Astrocyte (in vitro differentiated cells and primary cell): ENCODE results near the gene DPH2. TPM values are rescaled to one million over a fixed set of nuclear protein-coding genes. Genes with fewer than 3 reads are reported as not detected.

Experiments
- DNase-seq: peaks from one replicate; pipeline ENCODE4 v3.0.0-alpha.2; 2010; ENCODE audit warnings: low read depth
- FAIRE-seq: peaks from 2 replicates; lab custom pipeline; 2011; peaks lifted over from hg19 to GRCh38; lab: Jason Lieb, UNC
- H2AFZ ChIP-seq: 2 replicates; pipeline ENCODE4 v1.6.0; 2012; ENCODE audit warnings: low read depth, low read length, inconsistent platforms
- H3K27ac ChIP-seq: 2 replicates; pipeline ENCODE4 v1.5.1; 2011; ENCODE audit warnings: low read depth, low read length, inconsistent platforms
- H3K27me3 ChIP-seq: 2 replicates; pipeline ENCODE4 v1.6.0; 2011; ENCODE audit warnings: low read length, inconsistent platforms; ENCODE audit not compliant: insufficient read depth
- H3K36me3 ChIP-seq: 2 replicates; pipeline ENCODE4 v1.5.1; 2011; ENCODE audit warnings: low read length, inconsistent platforms; ENCODE audit not compliant: insufficient read depth
- H3K4me1 ChIP-seq: 2 replicates; pipeline ENCODE4 v1.5.1; 2011; ENCODE audit warnings: low read length, inconsistent platforms; ENCODE audit not compliant: insufficient read depth
- H3K4me2 ChIP-seq: 2 replicates; pipeline ENCODE4 v1.6.0; 2012; ENCODE audit warnings: low read length, inconsistent platforms
- H3K4me3 ChIP-seq: 2 replicates; pipeline ENCODE4 v1.5.1; 2011; ENCODE audit warnings: low read depth, mild to moderate bottlenecking, low read length, inconsistent platforms; ENCODE audit not compliant: insufficient read depth
- H3K79me2 ChIP-seq: 2 replicates; pipeline ENCODE4 v1.6.0; 2012; ENCODE audit warnings: mild to moderate bottlenecking, low read length, inconsistent platforms; ENCODE audit not compliant: insufficient read depth
- H3K9ac ChIP-seq: 2 replicates; pipeline ENCODE4 v1.6.0; 2012; ENCODE audit warnings: mild to moderate bottlenecking, low read length, inconsistent platforms
- H3K9me3 ChIP-seq: 2 replicates; pipeline ENCODE4 v1.5.1; 2012; ENCODE audit warnings: low read depth, mild to moderate bottlenecking, low read length, inconsistent platforms; ENCODE audit not compliant: insufficient read depth
- H4K20me1 ChIP-seq: 2 replicates; pipeline ENCODE4 v1.6.0; 2012; ENCODE audit warnings: low read length, inconsistent platforms; ENCODE audit not compliant: insufficient read depth
- H3K27ac Mint-ChIP-seq: one replicate; pipeline ENCODE4 v1.8.0; 2021; ENCODE audit warnings: mild to moderate bottlenecking, mixed read lengths; ENCODE audit not compliant: unreplicated experiment
- H3K27me3 Mint-ChIP-seq: one replicate; pipeline ENCODE4 v1.8.0; 2021; ENCODE audit warnings: low read depth, mixed read lengths; ENCODE audit not compliant: unreplicated experiment
- H3K36me3 Mint-ChIP-seq: one replicate; pipeline ENCODE4 v1.8.0; 2021; ENCODE audit warnings: low read depth, mixed read lengths; ENCODE audit not compliant: unreplicated experiment
- H3K4me1 Mint-ChIP-seq: one replicate; pipeline ENCODE4 v1.8.0; 2021; ENCODE audit warnings: low read depth, mixed read lengths; ENCODE audit not compliant: unreplicated experiment
- H3K4me3 Mint-ChIP-seq: one replicate; pipeline ENCODE4 v1.8.0; 2021; ENCODE audit warnings: mild to moderate bottlenecking, moderate library complexity, mixed read lengths; ENCODE audit not compliant: unreplicated experiment
- H3K9me3 Mint-ChIP-seq: one replicate; pipeline ENCODE4 v1.8.0; 2021; ENCODE audit warnings: mild to moderate bottlenecking, mixed read lengths; ENCODE audit not compliant: unreplicated experiment
- EZH2 ChIP-seq: IDR thresholded peaks from 2 replicates; pipeline ENCODE4 v1.6.1; 2012; ENCODE audit warnings: mild to moderate bottlenecking, low read length, inconsistent platforms; ENCODE audit not compliant: insufficient read depth
- total RNA-seq: library from RNA; stranded (reverse); gene quantifications from 2 replicates; pipeline ENCODE4 v1.2.1, GENCODE V29; 2021
- TF ChIP-seq, protein P1 (sequence below): IDR thresholded peaks from 2 replicates; pipeline ENCODE4 v1.5.1; 2011; ENCODE audit warnings: low read depth, mild to moderate bottlenecking, inconsistent platforms, low read length, moderate library complexity; ENCODE audit not compliant: insufficient read depth

The DPH2 gene
- total RNA-seq, 1 donor from 2014 or later, result 31.6 TPM

DNA sequence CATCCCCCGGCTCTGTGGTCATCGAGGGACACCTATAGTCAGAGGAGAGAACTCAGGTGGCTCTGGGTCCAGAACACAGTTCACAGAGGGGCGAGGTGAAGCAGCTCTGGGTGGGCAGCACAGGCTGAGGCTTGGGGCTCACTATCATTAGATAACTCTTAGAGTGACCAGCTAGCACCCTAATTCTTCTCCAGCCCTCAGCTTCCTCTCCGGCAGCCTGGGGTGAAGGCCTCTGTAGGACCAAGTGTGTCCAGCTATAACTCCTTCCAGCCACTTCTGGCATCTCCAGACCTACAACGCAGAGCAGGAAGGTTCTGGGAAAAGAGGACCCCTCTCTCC, 34.9 kb upstream of the DPH2 start:
- H3K4me3 ChIP-seq, result no peak overlapping the region
- peaks cover 16% of the 10 kb centered on the region for H4K20me1 ChIP-seq
- H3K79me2 ChIP-seq, result no peaks in the 10 kb centered on the region
- no peak overlapping the region for H3K9ac ChIP-seq
- DNase-seq, result no peak
- no peaks in the 10 kb centered on the region for H3K9me3 ChIP-seq
- peaks cover 23% of the 10 kb centered on the region for H3K4me1 ChIP-seq
- Mint-ChIP-seq H3K4me1 (peaks cover 13% of the 10 kb centered on the region), H3K9me3 (no peaks in the 10 kb centered on the region), H3K27ac (no peak overlapping the region), H3K27me3 (peaks cover 18% of the 10 kb centered on the region), H3K36me3 (peaks cover 9% of the 10 kb centered on the region), H3K4me3 (peak overlapping the region; percentile 40)
- H3K27me3 ChIP-seq, result peaks cover 2% of the 10 kb centered on the region
- no peak overlapping the region for H3K27ac ChIP-seq
- TF ChIP-seq EZH2, result no peak
- TF ChIP-seq, protein P1, sequence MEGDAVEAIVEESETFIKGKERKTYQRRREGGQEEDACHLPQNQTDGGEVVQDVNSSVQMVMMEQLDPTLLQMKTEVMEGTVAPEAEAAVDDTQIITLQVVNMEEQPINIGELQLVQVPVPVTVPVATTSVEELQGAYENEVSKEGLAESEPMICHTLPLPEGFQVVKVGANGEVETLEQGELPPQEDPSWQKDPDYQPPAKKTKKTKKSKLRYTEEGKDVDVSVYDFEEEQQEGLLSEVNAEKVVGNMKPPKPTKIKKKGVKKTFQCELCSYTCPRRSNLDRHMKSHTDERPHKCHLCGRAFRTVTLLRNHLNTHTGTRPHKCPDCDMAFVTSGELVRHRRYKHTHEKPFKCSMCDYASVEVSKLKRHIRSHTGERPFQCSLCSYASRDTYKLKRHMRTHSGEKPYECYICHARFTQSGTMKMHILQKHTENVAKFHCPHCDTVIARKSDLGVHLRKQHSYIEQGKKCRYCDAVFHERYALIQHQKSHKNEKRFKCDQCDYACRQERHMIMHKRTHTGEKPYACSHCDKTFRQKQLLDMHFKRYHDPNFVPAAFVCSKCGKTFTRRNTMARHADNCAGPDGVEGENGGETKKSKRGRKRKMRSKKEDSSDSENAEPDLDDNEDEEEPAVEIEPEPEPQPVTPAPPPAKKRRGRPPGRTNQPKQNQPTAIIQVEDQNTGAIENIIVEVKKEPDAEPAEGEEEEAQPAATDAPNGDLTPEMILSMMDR, result no peak
- no peak overlapping the region for H3K4me2 ChIP-seq
- no peaks in the 10 kb centered on the region for H3K36me3 ChIP-seq
- no peak overlapping the region for H2AFZ ChIP-seq
- FAIRE-seq, result no peak

DNA sequence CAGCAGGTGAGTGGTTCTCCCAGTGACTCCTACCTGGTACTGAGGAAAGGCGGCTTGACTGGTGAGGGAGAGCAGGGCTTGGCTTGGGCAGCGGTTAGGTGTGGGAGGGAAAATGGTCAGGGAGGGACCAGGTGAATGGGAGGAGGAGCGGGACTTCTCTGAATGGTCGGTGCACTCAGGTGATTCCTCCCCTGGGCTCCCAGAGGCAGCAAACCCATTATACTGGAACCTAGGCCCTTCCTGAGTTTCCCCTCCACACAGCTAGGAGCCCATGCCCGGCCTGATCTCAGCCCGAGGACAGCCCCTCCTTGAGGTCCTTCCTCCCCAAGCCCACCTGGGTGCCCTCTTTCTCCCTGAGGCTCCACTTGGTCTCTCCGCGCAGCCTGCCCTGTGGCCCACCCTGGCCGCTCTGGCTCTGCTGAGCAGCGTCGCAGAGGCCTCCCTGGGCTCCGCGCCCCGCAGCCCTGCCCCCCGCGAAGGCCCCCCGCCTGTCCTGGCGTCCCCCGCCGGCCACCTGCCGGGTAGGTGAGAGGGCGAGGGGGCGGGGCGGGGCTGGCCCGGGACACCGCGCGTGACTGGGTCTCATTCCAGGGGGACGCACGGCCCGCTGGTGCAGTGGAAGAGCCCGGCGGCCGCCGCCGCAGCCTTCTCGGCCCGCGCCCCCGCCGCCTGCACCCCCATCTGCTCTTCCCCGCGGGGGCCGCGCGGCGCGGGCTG, 33.9 kb upstream of the DPH2 start:
- no peak overlapping the region for H2AFZ ChIP-seq
- Mint-ChIP-seq H3K27me3 (peaks cover 19% of the 10 kb centered on the region), H3K4me3 (peak overlapping the region; percentile 34), H3K4me1 (peaks cover 12% of the 10 kb centered on the region), H3K27ac (no peak overlapping the region), H3K9me3 (no peaks in the 10 kb centered on the region), H3K36me3 (peaks cover 9% of the 10 kb centered on the region)
- no peak overlapping the region for H3K9ac ChIP-seq
- no peaks in the 10 kb centered on the region for H3K36me3 ChIP-seq
- no peaks in the 10 kb centered on the region for H3K79me2 ChIP-seq
- H3K4me1 ChIP-seq, result peaks cover 20% of the 10 kb centered on the region
- peak overlapping the region; percentile 82 for H3K4me2 ChIP-seq
- no peak for TF ChIP-seq EZH2
- TF ChIP-seq, protein P1, result no peak
- FAIRE-seq, result no peak
- DNase-seq, result no peak
- H4K20me1 ChIP-seq, result peaks cover 16% of the 10 kb centered on the region
- peaks cover 2% of the 10 kb centered on the region for H3K27me3 ChIP-seq
- no peaks in the 10 kb centered on the region for H3K9me3 ChIP-seq
- H3K4me3 ChIP-seq, result no peak overlapping the region
- no peak overlapping the region for H3K27ac ChIP-seq

DNA sequence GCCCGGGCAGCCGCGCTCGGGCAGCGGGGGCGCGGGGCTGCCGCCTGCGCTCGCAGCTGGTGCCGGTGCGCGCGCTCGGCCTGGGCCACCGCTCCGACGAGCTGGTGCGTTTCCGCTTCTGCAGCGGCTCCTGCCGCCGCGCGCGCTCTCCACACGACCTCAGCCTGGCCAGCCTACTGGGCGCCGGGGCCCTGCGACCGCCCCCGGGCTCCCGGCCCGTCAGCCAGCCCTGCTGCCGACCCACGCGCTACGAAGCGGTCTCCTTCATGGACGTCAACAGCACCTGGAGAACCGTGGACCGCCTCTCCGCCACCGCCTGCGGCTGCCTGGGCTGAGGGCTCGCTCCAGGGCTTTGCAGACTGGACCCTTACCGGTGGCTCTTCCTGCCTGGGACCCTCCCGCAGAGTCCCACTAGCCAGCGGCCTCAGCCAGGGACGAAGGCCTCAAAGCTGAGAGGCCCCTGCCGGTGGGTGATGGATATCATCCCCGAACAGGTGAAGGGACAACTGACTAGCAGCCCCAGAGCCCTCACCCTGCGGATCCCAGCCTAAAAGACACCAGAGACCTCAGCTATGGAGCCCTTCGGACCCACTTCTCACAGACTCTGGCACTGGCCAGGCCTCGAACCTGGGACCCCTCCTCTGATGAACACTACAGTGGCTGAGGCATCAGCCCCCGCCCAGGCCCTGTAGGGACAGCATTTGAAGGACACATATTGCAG, 33.2 kb upstream of the DPH2 start:
- Mint-ChIP-seq H3K4me1 (peaks cover 12% of the 10 kb centered on the region), H3K27ac (no peak overlapping the region), H3K27me3 (peaks cover 16% of the 10 kb centered on the region), H3K4me3 (peak overlapping the region; percentile 50), H3K36me3 (peaks cover 9% of the 10 kb centered on the region), H3K9me3 (no peaks in the 10 kb centered on the region)
- Histone ChIP-seq H3K36me3 (no peaks in the 10 kb centered on the region), H3K9me3 (no peaks in the 10 kb centered on the region), H2AFZ (peak overlapping the region; percentile 31), H3K4me2 (peak overlapping the region; percentile 82), H3K79me2 (no peaks in the 10 kb centered on the region), H3K4me1 (peaks cover 20% of the 10 kb centered on the region), H4K20me1 (peaks cover 16% of the 10 kb centered on the region), H3K27ac (no peak overlapping the region), H3K27me3 (peaks cover 2% of the 10 kb centered on the region), H3K4me3 (peak overlapping the region; percentile 32), H3K9ac (no peak overlapping the region)
- DNase-seq, result no peak
- no peak for TF ChIP-seq EZH2
- TF ChIP-seq, protein P1, result no peak
- no peak for FAIRE-seq
